WTC11 (cell line): ENCODE measurements around the gene METRN. TPM values are rescaled to one million over a fixed set of nuclear protein-coding genes. Genes with fewer than 3 reads are reported as not detected.
A peak's percentile ranks its signal among the peaks of the same experiment; 100 is the strongest.

ENCODE experiments used
- ATAC-seq: fragments of 200-7000 bp; cut with Tn5 transposase; 2 replicates; pipeline ENCODE4 v1.10.0; 2021; ENCODE audit warnings: mild to moderate bottlenecking, moderate library complexity
- CTCF ChIA-PET: fragments of 300-600 bp; sonication (Branson Sonifier 250); formaldehyde crosslinking; loops from one replicate; lab custom pipeline; 2021; ENCODE audit warnings: antibody characterized with exemption; lab: Charles Lee
- POLR2A ChIA-PET: fragments of 350-600 bp; sonication (Branson Sonifier 250); formaldehyde crosslinking; loops from one replicate; lab custom pipeline; 2021; ENCODE audit warnings: antibody characterized with exemption; lab: Charles Lee
- DNase-seq: peaks from one replicate; pipeline ENCODE4 v3.0.0; 2021; ENCODE audit warnings: low spot score
- H3K27ac Mint-ChIP-seq: 2 replicates; pipeline ENCODE4 v1.8.0; 2021; ENCODE audit warnings: mixed read lengths
- H3K27me3 Mint-ChIP-seq: 2 replicates; pipeline ENCODE4 v1.8.0; 2021; ENCODE audit warnings: low read depth, mild to moderate bottlenecking, moderate library complexity, mixed read lengths
- H3K36me3 Mint-ChIP-seq: 2 replicates; pipeline ENCODE4 v1.8.0; 2021; ENCODE audit warnings: mixed read lengths
- H3K4me1 Mint-ChIP-seq: 2 replicates; pipeline ENCODE4 v1.8.0; 2022; ENCODE audit warnings: mixed read lengths
- H3K4me3 Mint-ChIP-seq: 2 replicates; pipeline ENCODE4 v1.8.0; 2021; ENCODE audit warnings: mild to moderate bottlenecking, moderate library complexity, mixed read lengths
- H3K9me3 Mint-ChIP-seq: 2 replicates; pipeline ENCODE4 v1.8.0; 2021; ENCODE audit warnings: mixed read lengths
- ATF1 ChIP-seq: sonication (generic); formaldehyde crosslinking; IDR thresholded peaks from 2 replicates; pipeline ENCODE4 v1.8.1; 2023; ENCODE audit warnings: mild to moderate bottlenecking, moderate library complexity, missing genetic modification reagents
- CREM ChIP-seq: sonication (generic); formaldehyde crosslinking; IDR thresholded peaks from 2 replicates; pipeline ENCODE4 v1.8.1; 2022; ENCODE audit warnings: mild to moderate bottlenecking, missing genetic modification reagents, moderate library complexity
- EMX1 ChIP-seq: fragments of 250-450 bp; sonication (Bioruptor Pico); IDR thresholded peaks from 2 replicates; pipeline ENCODE4 v1.8.0; 2021; ENCODE audit warnings: mild to moderate bottlenecking
- GTF2I ChIP-seq: fragments of 250-450 bp; sonication (Bioruptor Pico); conservative IDR thresholded peaks from 2 replicates; pipeline ENCODE4 v1.4.0; 2021; ENCODE audit warnings: mild to moderate bottlenecking
- MXD4 ChIP-seq: fragments of 250-450 bp; sonication (Bioruptor Pico); IDR thresholded peaks from 2 replicates; pipeline ENCODE4 v1.8.0; 2021; ENCODE audit warnings: mild to moderate bottlenecking, moderate library complexity, borderline replicate concordance
- NFATC4 ChIP-seq: fragments of 250-450 bp; sonication (Bioruptor Pico); IDR thresholded peaks from 2 replicates; pipeline ENCODE4 v1.9.0; 2021; ENCODE audit warnings: mild to moderate bottlenecking
- NFYB ChIP-seq: sonication (generic); formaldehyde crosslinking; conservative IDR thresholded peaks from 2 replicates; pipeline ENCODE4 v1.8.0; 2022; ENCODE audit warnings: low read depth, missing genetic modification reagents
- NR1H2 ChIP-seq: sonication (generic); formaldehyde crosslinking; IDR thresholded peaks from 2 replicates; pipeline ENCODE4 v1.9.0; 2021; ENCODE audit warnings: mild to moderate bottlenecking, moderate library complexity, missing genetic modification reagents
- NR2C2 ChIP-seq: sonication (generic); formaldehyde crosslinking; IDR thresholded peaks from 2 replicates; pipeline ENCODE4 v1.8.0; 2022; ENCODE audit warnings: mild to moderate bottlenecking, missing genetic modification reagents
- NR3C1 ChIP-seq: sonication (generic); formaldehyde crosslinking; conservative IDR thresholded peaks from 2 replicates; pipeline ENCODE4 v1.8.1; 2023; ENCODE audit warnings: low read depth, mild to moderate bottlenecking, missing genetic modification reagents
- OVOL2 ChIP-seq: fragments of 250-450 bp; sonication (Bioruptor Pico); IDR thresholded peaks from 2 replicates; pipeline ENCODE4 v1.9.0; 2021; ENCODE audit warnings: mild to moderate bottlenecking, borderline replicate concordance
- SOX15 ChIP-seq: fragments of 250-450 bp; sonication (Bioruptor Pico); IDR thresholded peaks from 2 replicates; pipeline ENCODE4 v1.9.0; 2021; ENCODE audit warnings: mild to moderate bottlenecking
- TP53 ChIP-seq: sonication (generic); formaldehyde crosslinking; IDR thresholded peaks from 2 replicates; pipeline ENCODE4 v1.8.1; 2023; ENCODE audit warnings: mild to moderate bottlenecking, missing genetic modification reagents
- ZNF121 ChIP-seq: sonication (generic); formaldehyde crosslinking; IDR thresholded peaks from 2 replicates; pipeline ENCODE4 v1.8.0; 2023; ENCODE audit warnings: missing genetic modification reagents
- ZNF219 ChIP-seq: sonication (generic); formaldehyde crosslinking; IDR thresholded peaks from 2 replicates; pipeline ENCODE4 v1.8.0; 2023; ENCODE audit warnings: missing genetic modification reagents, mild to moderate bottlenecking, borderline replicate concordance
- ZNF263 ChIP-seq: sonication (generic); formaldehyde crosslinking; IDR thresholded peaks from 2 replicates; pipeline ENCODE4 v1.8.1; 2022; ENCODE audit warnings: low read depth, mild to moderate bottlenecking, moderate library complexity, missing genetic modification reagents
- ZNF317 ChIP-seq: sonication (generic); formaldehyde crosslinking; IDR thresholded peaks from 2 replicates; pipeline ENCODE4 v1.8.1; 2023; ENCODE audit warnings: low read depth, mild to moderate bottlenecking, moderate library complexity, missing genetic modification reagents, borderline replicate concordance
- ZNF396 ChIP-seq: fragments of 250-450 bp; sonication (Bioruptor Pico); IDR thresholded peaks from 2 replicates; pipeline ENCODE4 v1.8.0; 2021; ENCODE audit warnings: mild to moderate bottlenecking, moderate library complexity, borderline replicate concordance
- total RNA-seq: library from RNA; stranded (reverse); gene quantifications from 3 replicates; pipeline ENCODE4 v1.2.3, GENCODE V29; 2021
- TF ChIP-seq, protein P1 (sequence below): sonication (generic); formaldehyde crosslinking; conservative IDR thresholded peaks from 2 replicates; pipeline ENCODE4 v1.8.1; 2023; ENCODE audit warnings: mild to moderate bottlenecking, low read depth, missing genetic modification reagents, moderate library complexity
- TF ChIP-seq, protein P2 (sequence below): sonication (generic); formaldehyde crosslinking; IDR thresholded peaks from 2 replicates; pipeline ENCODE4 v1.8.1; 2023; ENCODE audit warnings: mild to moderate bottlenecking, moderate library complexity, missing genetic modification reagents
- TF ChIP-seq, protein P3 (sequence below): fragments of 250-450 bp; sonication (Bioruptor Pico); IDR thresholded peaks from 2 replicates; pipeline ENCODE4 v2.1.2; 2022; ENCODE audit warnings: mild to moderate bottlenecking, moderate library complexity
- TF ChIP-seq, protein P4 (sequence below): sonication (generic); formaldehyde crosslinking; IDR thresholded peaks from 2 replicates; pipeline ENCODE4 v1.8.0; 2023; ENCODE audit warnings: mild to moderate bottlenecking, missing genetic modification reagents

Gene METRN
- total RNA-seq, 1 experiment from 2014 or later: 30.9 TPM

GRCh38 chr16:754656-755055, 39.7 kb downstream of the METRN start (continued):
- TF ChIP-seq EMX1 (CRISPR knock-in tag) (no peak), NFATC4 (CRISPR knock-in tag) (no peak), ZNF396 (CRISPR knock-in tag) (no peak), NFYB (CRISPR knock-in tag) (no peak), NR2C2 (CRISPR knock-in tag) (no peak)
- TF ChIP-seq, protein P1, sequence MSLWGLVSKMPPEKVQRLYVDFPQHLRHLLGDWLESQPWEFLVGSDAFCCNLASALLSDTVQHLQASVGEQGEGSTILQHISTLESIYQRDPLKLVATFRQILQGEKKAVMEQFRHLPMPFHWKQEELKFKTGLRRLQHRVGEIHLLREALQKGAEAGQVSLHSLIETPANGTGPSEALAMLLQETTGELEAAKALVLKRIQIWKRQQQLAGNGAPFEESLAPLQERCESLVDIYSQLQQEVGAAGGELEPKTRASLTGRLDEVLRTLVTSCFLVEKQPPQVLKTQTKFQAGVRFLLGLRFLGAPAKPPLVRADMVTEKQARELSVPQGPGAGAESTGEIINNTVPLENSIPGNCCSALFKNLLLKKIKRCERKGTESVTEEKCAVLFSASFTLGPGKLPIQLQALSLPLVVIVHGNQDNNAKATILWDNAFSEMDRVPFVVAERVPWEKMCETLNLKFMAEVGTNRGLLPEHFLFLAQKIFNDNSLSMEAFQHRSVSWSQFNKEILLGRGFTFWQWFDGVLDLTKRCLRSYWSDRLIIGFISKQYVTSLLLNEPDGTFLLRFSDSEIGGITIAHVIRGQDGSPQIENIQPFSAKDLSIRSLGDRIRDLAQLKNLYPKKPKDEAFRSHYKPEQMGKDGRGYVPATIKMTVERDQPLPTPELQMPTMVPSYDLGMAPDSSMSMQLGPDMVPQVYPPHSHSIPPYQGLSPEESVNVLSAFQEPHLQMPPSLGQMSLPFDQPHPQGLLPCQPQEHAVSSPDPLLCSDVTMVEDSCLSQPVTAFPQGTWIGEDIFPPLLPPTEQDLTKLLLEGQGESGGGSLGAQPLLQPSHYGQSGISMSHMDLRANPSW: no peak

GRCh38 chr16:756428-756827, 41.5 kb downstream of the METRN start:
- POLR2A ChIA-PET: no interaction called here

DNA sequence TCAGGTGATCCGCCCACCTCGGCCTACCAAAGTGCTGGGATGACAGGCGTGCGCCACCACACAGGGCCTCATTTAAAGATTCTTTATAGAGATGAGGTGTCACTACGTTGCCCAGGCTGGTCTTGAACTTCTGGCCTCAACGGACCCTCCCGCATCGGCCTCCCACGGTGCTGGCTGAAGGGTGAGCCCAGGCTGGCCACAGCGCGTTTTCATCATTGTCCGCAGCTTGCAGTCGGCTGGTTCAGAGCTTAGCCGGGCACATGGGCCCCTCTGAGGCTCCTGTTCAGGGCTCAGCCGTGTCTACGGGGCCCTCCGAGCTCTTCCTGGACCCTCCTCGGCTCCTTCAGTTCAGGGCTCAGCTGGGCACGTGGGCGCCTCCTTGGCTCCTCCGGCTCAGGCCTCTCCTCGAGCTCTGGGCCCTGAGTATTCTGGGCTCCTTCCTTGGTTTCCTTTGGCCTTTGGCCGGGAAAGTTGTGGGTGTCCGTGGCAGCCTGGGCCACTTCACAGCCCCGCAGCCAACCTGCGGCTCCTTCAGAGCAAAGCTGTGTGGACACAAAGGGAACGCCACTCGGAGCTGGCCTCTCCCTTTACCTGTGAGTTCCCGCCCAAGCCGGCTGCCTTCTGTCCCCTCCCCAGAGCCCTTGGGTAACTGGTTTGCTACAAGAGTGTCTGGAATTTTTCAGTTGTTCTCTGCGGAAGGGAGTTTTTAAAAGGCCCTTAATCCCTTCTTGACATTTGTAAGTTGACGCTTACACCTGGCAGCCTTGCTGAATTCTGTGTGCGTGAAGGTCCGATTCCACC, 44.4 kb downstream of the METRN start:
- Mint-ChIP-seq H3K4me1 (no peaks in the 10 kb centered on the region), H3K27me3 (peaks cover 6% of the 10 kb centered on the region; the same call in 1 of the 2 replicates), H3K4me3 (no peak overlapping the region), H3K27ac (peak overlapping the region; percentile 49; the same call in 1 of the 2 replicates), H3K36me3 (no peaks in the 10 kb centered on the region; the same call in 1 of the 2 replicates), H3K9me3 (peaks cover 5% of the 10 kb centered on the region)
- 0 out of 2 replicates have a peak, but pooled peaks have one; percentile 16 for ATAC-seq
- ChIA-PET CTCF (interaction anchor here (0.9 to 1.6 kb wide), 6 partner anchors 14 to 48 kb away, joined by 3 to 4 read pairs (median 4); partner anchors contain the start of gene CIAO3), POLR2A (no interaction called here)
- DNase-seq: no peak
- no peak for TF ChIP-seq ZNF121 (CRISPR knock-in tag)
- TF ChIP-seq ZNF263 (CRISPR knock-in tag): no peak
- TF ChIP-seq TP53: no peak
- no peak for TF ChIP-seq ATF1 (CRISPR knock-in tag)
- TF ChIP-seq SOX15 (CRISPR knock-in tag): no peak

More at GRCh38 chr16:756428-756827, 41.5 kb downstream of the METRN start:
- CTCF ChIA-PET: no interaction called here
- ATAC-seq (no peak), DNase-seq (no peak)
- Mint-ChIP-seq H3K27me3 (peaks cover 6% of the 10 kb centered on the region; the same call in 1 of the 2 replicates), H3K27ac (no peak overlapping the region), H3K36me3 (no peaks in the 10 kb centered on the region; the same call in 1 of the 2 replicates), H3K4me1 (peaks cover 16% of the 10 kb centered on the region), H3K9me3 (peaks cover 5% of the 10 kb centered on the region), H3K4me3 (no peak overlapping the region)
- no peak for TF ChIP-seq ZNF219 (CRISPR knock-in tag)
- no peak for TF ChIP-seq MXD4 (CRISPR knock-in tag)
- no peak for TF ChIP-seq GTF2I (CRISPR knock-in tag)
- TF ChIP-seq, protein P2, sequence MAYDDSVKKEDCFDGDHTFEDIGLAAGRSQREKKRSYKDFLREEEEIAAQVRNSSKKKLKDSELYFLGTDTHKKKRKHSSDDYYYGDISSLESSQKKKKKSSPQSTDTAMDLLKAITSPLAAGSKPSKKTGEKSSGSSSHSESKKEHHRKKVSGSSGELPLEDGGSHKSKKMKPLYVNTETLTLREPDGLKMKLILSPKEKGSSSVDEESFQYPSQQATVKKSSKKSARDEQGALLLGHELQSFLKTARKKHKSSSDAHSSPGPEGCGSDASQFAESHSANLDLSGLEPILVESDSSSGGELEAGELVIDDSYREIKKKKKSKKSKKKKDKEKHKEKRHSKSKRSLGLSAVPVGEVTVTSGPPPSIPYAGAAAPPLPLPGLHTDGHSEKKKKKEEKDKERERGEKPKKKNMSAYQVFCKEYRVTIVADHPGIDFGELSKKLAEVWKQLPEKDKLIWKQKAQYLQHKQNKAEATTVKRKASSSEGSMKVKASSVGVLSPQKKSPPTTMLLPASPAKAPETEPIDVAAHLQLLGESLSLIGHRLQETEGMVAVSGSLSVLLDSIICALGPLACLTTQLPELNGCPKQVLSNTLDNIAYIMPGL (CRISPR knock-in tag): no peak

GRCh38 chr16:760065-760464, 45.1 kb downstream of the METRN start:
- no peak for ATAC-seq
- TF ChIP-seq, protein P3, sequence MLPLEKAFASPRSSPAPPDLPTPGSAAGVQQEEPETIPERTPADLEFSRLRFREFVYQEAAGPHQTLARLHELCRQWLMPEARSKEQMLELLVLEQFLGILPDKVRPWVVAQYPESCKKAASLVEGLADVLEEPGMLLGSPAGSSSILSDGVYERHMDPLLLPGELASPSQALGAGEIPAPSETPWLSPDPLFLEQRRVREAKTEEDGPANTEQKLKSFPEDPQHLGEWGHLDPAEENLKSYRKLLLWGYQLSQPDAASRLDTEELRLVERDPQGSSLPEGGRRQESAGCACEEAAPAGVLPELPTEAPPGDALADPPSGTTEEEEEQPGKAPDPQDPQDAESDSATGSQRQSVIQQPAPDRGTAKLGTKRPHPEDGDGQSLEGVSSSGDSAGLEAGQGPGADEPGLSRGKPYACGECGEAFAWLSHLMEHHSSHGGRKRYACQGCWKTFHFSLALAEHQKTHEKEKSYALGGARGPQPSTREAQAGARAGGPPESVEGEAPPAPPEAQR: no peak
- TF ChIP-seq OVOL2: no peak
- TF ChIP-seq, protein P4, sequence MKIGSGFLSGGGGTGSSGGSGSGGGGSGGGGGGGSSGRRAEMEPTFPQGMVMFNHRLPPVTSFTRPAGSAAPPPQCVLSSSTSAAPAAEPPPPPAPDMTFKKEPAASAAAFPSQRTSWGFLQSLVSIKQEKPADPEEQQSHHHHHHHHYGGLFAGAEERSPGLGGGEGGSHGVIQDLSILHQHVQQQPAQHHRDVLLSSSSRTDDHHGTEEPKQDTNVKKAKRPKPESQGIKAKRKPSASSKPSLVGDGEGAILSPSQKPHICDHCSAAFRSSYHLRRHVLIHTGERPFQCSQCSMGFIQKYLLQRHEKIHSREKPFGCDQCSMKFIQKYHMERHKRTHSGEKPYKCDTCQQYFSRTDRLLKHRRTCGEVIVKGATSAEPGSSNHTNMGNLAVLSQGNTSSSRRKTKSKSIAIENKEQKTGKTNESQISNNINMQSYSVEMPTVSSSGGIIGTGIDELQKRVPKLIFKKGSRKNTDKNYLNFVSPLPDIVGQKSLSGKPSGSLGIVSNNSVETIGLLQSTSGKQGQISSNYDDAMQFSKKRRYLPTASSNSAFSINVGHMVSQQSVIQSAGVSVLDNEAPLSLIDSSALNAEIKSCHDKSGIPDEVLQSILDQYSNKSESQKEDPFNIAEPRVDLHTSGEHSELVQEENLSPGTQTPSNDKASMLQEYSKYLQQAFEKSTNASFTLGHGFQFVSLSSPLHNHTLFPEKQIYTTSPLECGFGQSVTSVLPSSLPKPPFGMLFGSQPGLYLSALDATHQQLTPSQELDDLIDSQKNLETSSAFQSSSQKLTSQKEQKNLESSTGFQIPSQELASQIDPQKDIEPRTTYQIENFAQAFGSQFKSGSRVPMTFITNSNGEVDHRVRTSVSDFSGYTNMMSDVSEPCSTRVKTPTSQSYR (CRISPR knock-in tag): no peak
- TF ChIP-seq NR1H2 (CRISPR knock-in tag): no peak
- TF ChIP-seq ZNF317 (CRISPR knock-in tag): no peak
- no peak for TF ChIP-seq NR3C1 (CRISPR knock-in tag)
- no peak for TF ChIP-seq CREM (CRISPR knock-in tag)
- H3K27ac Mint-ChIP-seq: no peak overlapping the region
- H3K36me3 Mint-ChIP-seq: no peaks in the 10 kb centered on the region; the same call in 1 of the 2 replicates
- POLR2A ChIA-PET: no interaction called here
- H3K4me3 Mint-ChIP-seq: no peak overlapping the region
- DNase-seq: no peak
- no peaks in the 10 kb centered on the region for H3K4me1 Mint-ChIP-seq
- CTCF ChIA-PET: interaction anchor here (0.9 to 1.6 kb wide), 6 partner anchors 14 to 47 kb away, joined by 3 to 4 read pairs (median 4); partner anchors contain the start of gene CIAO3
- peaks cover 5% of the 10 kb centered on the region for H3K9me3 Mint-ChIP-seq
- peaks cover 6% of the 10 kb centered on the region; the same call in 1 of the 2 replicates for H3K27me3 Mint-ChIP-seq
